ENCODE measurements around the gene IL17RA.
"Not testable (repeated sequence)": the region's sequence is repeated elsewhere in the genome, so short reads cannot be mapped to it uniquely, and the experiment has no call there.

- TF ChIP-seq, protein P1, sequence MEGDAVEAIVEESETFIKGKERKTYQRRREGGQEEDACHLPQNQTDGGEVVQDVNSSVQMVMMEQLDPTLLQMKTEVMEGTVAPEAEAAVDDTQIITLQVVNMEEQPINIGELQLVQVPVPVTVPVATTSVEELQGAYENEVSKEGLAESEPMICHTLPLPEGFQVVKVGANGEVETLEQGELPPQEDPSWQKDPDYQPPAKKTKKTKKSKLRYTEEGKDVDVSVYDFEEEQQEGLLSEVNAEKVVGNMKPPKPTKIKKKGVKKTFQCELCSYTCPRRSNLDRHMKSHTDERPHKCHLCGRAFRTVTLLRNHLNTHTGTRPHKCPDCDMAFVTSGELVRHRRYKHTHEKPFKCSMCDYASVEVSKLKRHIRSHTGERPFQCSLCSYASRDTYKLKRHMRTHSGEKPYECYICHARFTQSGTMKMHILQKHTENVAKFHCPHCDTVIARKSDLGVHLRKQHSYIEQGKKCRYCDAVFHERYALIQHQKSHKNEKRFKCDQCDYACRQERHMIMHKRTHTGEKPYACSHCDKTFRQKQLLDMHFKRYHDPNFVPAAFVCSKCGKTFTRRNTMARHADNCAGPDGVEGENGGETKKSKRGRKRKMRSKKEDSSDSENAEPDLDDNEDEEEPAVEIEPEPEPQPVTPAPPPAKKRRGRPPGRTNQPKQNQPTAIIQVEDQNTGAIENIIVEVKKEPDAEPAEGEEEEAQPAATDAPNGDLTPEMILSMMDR (IDR thresholded peaks at IDR 0.05), result not testable (repeated sequence)
- TF ChIP-seq EP300 (IDR thresholded peaks at IDR 0.05; ENCODE audit: low read depth), result not testable (repeated sequence)
These were observed 47.7 kb upstream of the IL17RA start for GRCh38 chr22:17036842-17037711.
